Fibroblast of lung (primary cell): ENCODE results near the gene EME1. TPM values are rescaled to one million over a fixed set of nuclear protein-coding genes. Genes with fewer than 3 reads are reported as not detected.

Experiments
- DNase-seq, 2 donors: peaks; one replicate each; pipeline versions ENCODE4 v3.0.0 to v3.0.0-alpha.2; 2010; ENCODE audit warnings: low read depth in 2 of 2
- H2AFZ ChIP-seq: 2 replicates; pipeline ENCODE4 v1.5.1; 2012; ENCODE audit warnings: low read length, control low read depth, inconsistent platforms
- H3K27ac ChIP-seq: 2 replicates; pipeline ENCODE4 v1.5.1; 2011; ENCODE audit warnings: low read length, control low read depth; ENCODE audit not compliant: insufficient read depth
- H3K27me3 ChIP-seq: 2 replicates; pipeline ENCODE4 v1.5.1; 2011; ENCODE audit warnings: mild to moderate bottlenecking, low read length; ENCODE audit not compliant: control insufficient read depth, insufficient read depth
- H3K36me3 ChIP-seq: 2 replicates; pipeline ENCODE4 v1.5.1; 2011; ENCODE audit warnings: low read length; ENCODE audit not compliant: control insufficient read depth, insufficient read depth
- H3K4me1 ChIP-seq: 2 replicates; pipeline ENCODE4 v1.5.1; 2011; ENCODE audit warnings: low read length; ENCODE audit not compliant: control insufficient read depth, insufficient read depth; ENCODE audit errors: extremely low read depth
- H3K4me2 ChIP-seq: 2 replicates; pipeline ENCODE4 v1.5.1; 2011; ENCODE audit warnings: low read length, control low read depth; ENCODE audit not compliant: insufficient read depth; ENCODE audit errors: extremely low read depth
- H3K4me3 ChIP-seq, 4 experiments: fragments of 200-600 bp in 1 of 4; sonication (generic) in 1 of 4; replicated peaks in 1 of 4; 2 replicates each; pipeline ENCODE4 v1.5.1; 2011 to 2016; ENCODE audit warnings: low read length in 4 of 4, low read depth in 3 of 4, mild to moderate bottlenecking in 3 of 4, control low read depth in 2 of 4, inconsistent platforms in 1 of 4, mixed read lengths in 1 of 4; ENCODE audit not compliant: insufficient read depth in 1 of 4; ENCODE audit errors: control extremely low read depth in 1 of 4
- H3K79me2 ChIP-seq: 2 replicates; pipeline ENCODE4 v1.5.1; 2012; ENCODE audit warnings: mild to moderate bottlenecking, low read length, inconsistent platforms; ENCODE audit not compliant: control insufficient read depth, insufficient read depth
- H3K9ac ChIP-seq: 2 replicates; pipeline ENCODE4 v1.5.1; 2011; ENCODE audit warnings: mild to moderate bottlenecking, low read length, control low read depth; ENCODE audit not compliant: insufficient read depth
- H3K9me3 ChIP-seq: 2 replicates; pipeline ENCODE4 v1.5.1; 2012; ENCODE audit warnings: low read depth, low read length; ENCODE audit not compliant: control insufficient read depth, insufficient read depth
- H4K20me1 ChIP-seq: 2 replicates; pipeline ENCODE4 v1.5.1; 2011; ENCODE audit warnings: low read length; ENCODE audit not compliant: control insufficient read depth, insufficient read depth; ENCODE audit errors: extremely low read depth
- EZH2 ChIP-seq: IDR thresholded peaks from 2 replicates; pipeline ENCODE4 v1.5.1; 2012; ENCODE audit warnings: low read length, control low read depth, mild to moderate bottlenecking; ENCODE audit errors: missing control alignments
- polyA plus RNA-seq, 2 donors: library from polyadenylated mRNA; depleted of rRNA in 1 of 2; stranded (reverse) in 1 of 2; unstranded in 1 of 2; fragments of >200 nt; gene quantifications; 2 replicates each; pipeline ENCODE4 v1.2.1, GENCODE V29; 2011 to 2012; ENCODE audit warnings: missing spikeins in 1 of 2
- total RNA-seq: library from RNA; depleted of rRNA; stranded (reverse); fragments of >200 nt; gene quantifications from 2 replicates; pipeline ENCODE4 v1.2.1, GENCODE V29; 2014
- TF ChIP-seq, protein P1 (sequence below), 2 donors: IDR thresholded peaks in 1 of 2; conservative IDR thresholded peaks in 1 of 2; 1 replicate in 1 of 2; 2 replicates in 1 of 2; pipeline ENCODE4 v1.5.1; 2011 to 2012; ENCODE audit warnings: low read length in 2 of 2, control low read depth in 1 of 2, inconsistent platforms in 1 of 2, low read depth in 1 of 2, mild to moderate bottlenecking in 1 of 2

EME1 gene
- total and polyA plus RNA-seq, 2 donors (not counting 1 experiment from before 2014, with no cell fraction given): 2.3 to 2.7 TPM

DNA sequence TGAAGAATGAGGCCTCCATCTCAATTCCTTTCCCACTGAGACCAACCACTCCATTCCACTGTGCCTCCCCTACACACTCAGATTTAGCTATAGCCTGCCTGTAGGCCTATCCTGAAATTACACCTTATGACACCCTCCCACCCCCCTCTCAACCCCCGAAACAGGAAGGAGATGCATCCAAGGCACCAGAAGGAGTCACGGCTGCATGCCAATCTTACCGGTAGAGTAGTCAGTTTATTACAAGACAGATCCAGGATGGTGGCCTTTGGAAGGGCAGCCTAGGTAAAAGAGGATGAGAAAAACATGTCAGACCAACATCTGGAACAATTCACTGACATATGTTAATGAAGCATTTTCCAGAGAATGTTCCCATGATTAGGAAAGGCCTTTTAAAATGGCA lies 21.7 kb downstream of the EME1 start:
- Histone ChIP-seq H3K27me3 (no peaks in the 10 kb centered on the region), H3K9me3 (no peaks in the 10 kb centered on the region), H3K9ac (peak overlapping the region; percentile 2), H4K20me1 (peaks cover 2% of the 10 kb centered on the region), H3K79me2 (peaks cover 69% of the 10 kb centered on the region), H2AFZ (no peak overlapping the region), H3K27ac (peak overlapping the region; percentile 10), H3K4me1 (peaks cover 7% of the 10 kb centered on the region), H3K4me2 (peak overlapping the region; percentile 97), H3K4me3 (peak overlapping the region; percentile 41 to 100 (median 98)), H3K36me3 (peaks cover 36% of the 10 kb centered on the region)
- no peak for DNase-seq
- TF ChIP-seq EZH2: no peak
- TF ChIP-seq, protein P1, sequence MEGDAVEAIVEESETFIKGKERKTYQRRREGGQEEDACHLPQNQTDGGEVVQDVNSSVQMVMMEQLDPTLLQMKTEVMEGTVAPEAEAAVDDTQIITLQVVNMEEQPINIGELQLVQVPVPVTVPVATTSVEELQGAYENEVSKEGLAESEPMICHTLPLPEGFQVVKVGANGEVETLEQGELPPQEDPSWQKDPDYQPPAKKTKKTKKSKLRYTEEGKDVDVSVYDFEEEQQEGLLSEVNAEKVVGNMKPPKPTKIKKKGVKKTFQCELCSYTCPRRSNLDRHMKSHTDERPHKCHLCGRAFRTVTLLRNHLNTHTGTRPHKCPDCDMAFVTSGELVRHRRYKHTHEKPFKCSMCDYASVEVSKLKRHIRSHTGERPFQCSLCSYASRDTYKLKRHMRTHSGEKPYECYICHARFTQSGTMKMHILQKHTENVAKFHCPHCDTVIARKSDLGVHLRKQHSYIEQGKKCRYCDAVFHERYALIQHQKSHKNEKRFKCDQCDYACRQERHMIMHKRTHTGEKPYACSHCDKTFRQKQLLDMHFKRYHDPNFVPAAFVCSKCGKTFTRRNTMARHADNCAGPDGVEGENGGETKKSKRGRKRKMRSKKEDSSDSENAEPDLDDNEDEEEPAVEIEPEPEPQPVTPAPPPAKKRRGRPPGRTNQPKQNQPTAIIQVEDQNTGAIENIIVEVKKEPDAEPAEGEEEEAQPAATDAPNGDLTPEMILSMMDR (conservative IDR thresholded peaks at IDR 0.05 in 1 of 2, IDR thresholded peaks at IDR 0.05 in 1 of 2; ENCODE audit: low read depth in 1 of 2, low read length in 2 of 2): no peak

- Histone ChIP-seq H3K36me3 (peaks cover 30% of the 10 kb centered on the region), H3K4me3 (peak overlapping the region; percentile 96 to 100 (median 98)), H3K27me3 (no peaks in the 10 kb centered on the region), H3K9ac (peak overlapping the region; percentile 100), H3K4me2 (peak overlapping the region; percentile 97), H3K4me1 (peaks cover 7% of the 10 kb centered on the region), H2AFZ (no peak overlapping the region), H3K27ac (peak overlapping the region; percentile 98), H3K79me2 (peaks cover 57% of the 10 kb centered on the region), H3K9me3 (no peaks in the 10 kb centered on the region), H4K20me1 (peaks cover 2% of the 10 kb centered on the region)
- TF ChIP-seq EZH2: no peak
- TF ChIP-seq, protein P1 (conservative IDR thresholded peaks at IDR 0.05 in 1 of 2, IDR thresholded peaks at IDR 0.05 in 1 of 2; ENCODE audit: low read depth in 1 of 2, low read length in 2 of 2): no peak
- peak; percentile 70 to 81 for DNase-seq
These were observed 23.5 kb downstream of the EME1 start for GRCh38 chr17:50396261-50397110.

DNA sequence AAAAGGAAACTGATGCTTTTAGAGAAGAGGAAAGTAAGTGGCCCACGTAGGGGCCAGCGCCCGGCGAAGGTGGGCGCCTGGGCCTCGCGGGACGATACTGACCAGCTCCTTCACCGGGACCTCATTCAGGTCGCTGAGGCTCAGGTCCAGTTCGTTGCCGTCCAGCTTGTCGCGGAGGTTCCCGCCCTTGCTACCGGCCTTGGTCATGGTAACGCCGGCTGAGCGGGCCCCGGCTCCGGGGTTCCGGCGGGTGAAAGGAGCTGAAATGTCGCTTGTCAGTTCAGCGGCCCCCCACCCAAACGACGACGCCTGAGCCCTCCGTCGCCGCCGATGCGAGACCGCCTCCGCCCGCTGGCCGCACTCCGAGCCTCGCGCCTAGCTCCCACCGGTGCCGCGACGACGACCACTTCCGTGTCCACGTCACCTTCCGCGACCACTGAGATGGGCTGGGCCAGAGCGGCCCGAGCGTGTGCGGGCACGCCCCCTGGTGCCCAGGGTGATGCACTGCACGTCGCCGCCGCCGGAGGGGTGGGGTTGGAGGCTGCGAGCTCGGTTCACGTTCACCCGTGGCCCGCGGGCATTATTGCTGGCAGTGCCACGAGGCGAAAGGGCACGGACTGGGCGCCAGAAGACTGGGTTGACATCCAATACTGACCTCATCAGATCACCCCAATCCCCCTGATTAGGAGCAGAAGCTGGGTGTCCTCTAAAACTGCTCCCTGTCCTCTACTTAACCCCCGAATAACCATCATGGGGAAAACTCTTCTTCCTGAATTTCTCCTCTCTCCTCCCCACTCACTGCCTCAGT lies 24.3 kb downstream of the EME1 start, which contains the start of gene LRRC59:
Gene LRRC59, minus strand, starts transcription at position 413 of the 808 bp plus-strand sequence. Its CDS starts 206 bp downstream, at position 207.
- Histone ChIP-seq H3K27me3 (no peaks in the 10 kb centered on the region), H4K20me1 (no peaks in the 10 kb centered on the region), H3K9ac (peak within 1 kb of the TSS; percentile 100), H3K9me3 (no peaks in the 10 kb centered on the region), H3K36me3 (peaks cover 23% of the 10 kb centered on the region), H3K4me1 (peaks cover 7% of the 10 kb centered on the region), H3K4me2 (peak within 1 kb of the TSS; percentile 97), H3K79me2 (peaks cover 51% of the 10 kb centered on the region), H3K27ac (peak within 1 kb of the TSS; percentile 98), H2AFZ (peak within 1 kb of the TSS; percentile 75), H3K4me3 (peak within 1 kb of the TSS; percentile 96 to 100 (median 98))
- TF ChIP-seq EZH2: no peak
- TF ChIP-seq, protein P1 (conservative IDR thresholded peaks at IDR 0.05 in 1 of 2, IDR thresholded peaks at IDR 0.05 in 1 of 2; ENCODE audit: low read depth in 1 of 2, low read length in 2 of 2): peak; percentile 69 to 88
- peak; percentile 76 to 83 for DNase-seq
